ENCODE data around the gene FAXC. TPM values are rescaled to one million over a fixed set of nuclear protein-coding genes. Genes with fewer than 3 reads are reported as not detected.

The FAXC gene
- total RNA-seq, 1 experiment from 2014 or later: 8.1 TPM

Other genes with a start within 250 kb of the FAXC start
- gene COQ3, start 44.5 kb upstream of the FAXC start, total RNA-seq (2014; rRNA removed; shearing (Covaris generic)): 16.7 and 21.4 TPM in 2 replicates
- gene PNISR, start 75.6 kb upstream of the FAXC start, total RNA-seq (2014; rRNA removed; shearing (Covaris generic)): 43.2 and 56.6 TPM in 2 replicates
- 14.7 and 16.2 TPM in 2 replicates for gene USP45, start 165.7 kb upstream of the FAXC start, total RNA-seq (2014; rRNA removed; shearing (Covaris generic))
- 93.1 and 102 TPM in 2 replicates for gene CCNC, start 219.0 kb upstream of the FAXC start, total RNA-seq (2014; rRNA removed; shearing (Covaris generic))

Measured in A172 (cell line).